H9 (cell line): ENCODE measurements around the gene CSTPP1. TPM values are rescaled to one million over a fixed set of nuclear protein-coding genes. Genes with fewer than 3 reads are reported as not detected.

Experiments used
- DNase-seq: peaks from one replicate; pipeline ENCODE4 v3.0.0-alpha.2; 2017
- H2AFZ ChIP-seq: one replicate; pipeline ENCODE4 v1.6.1; 2013; ENCODE audit warnings: mild to moderate bottlenecking, low read length, control low read depth, moderate library complexity
- H2AK5ac ChIP-seq: 2 replicates; pipeline ENCODE4 v1.6.1; 2013; ENCODE audit warnings: low read length, control low read depth, mixed read lengths; ENCODE audit not compliant: insufficient read length
- H2BK120ac ChIP-seq: one replicate; pipeline ENCODE4 v1.6.1; 2013; ENCODE audit warnings: low read depth, mild to moderate bottlenecking, low read length, control low read depth, inconsistent platforms; ENCODE audit not compliant: poor library complexity, severe bottlenecking
- H2BK12ac ChIP-seq: 2 replicates; pipeline ENCODE4 v1.6.1; 2013; ENCODE audit warnings: low read length, control low read depth, mixed read lengths, low read depth; ENCODE audit not compliant: insufficient read length
- H2BK15ac ChIP-seq: 2 replicates; pipeline ENCODE4 v1.6.1; 2013; ENCODE audit warnings: low read depth, low read length, control low read depth
- H2BK20ac ChIP-seq: one replicate; pipeline ENCODE4 v1.6.1; 2013; ENCODE audit warnings: low read depth, mild to moderate bottlenecking, low read length, control low read depth, inconsistent platforms; ENCODE audit not compliant: poor library complexity, severe bottlenecking
- H2BK5ac ChIP-seq: 2 replicates; pipeline ENCODE4 v1.6.1; 2013; ENCODE audit warnings: low read length, control low read depth, mixed read lengths; ENCODE audit not compliant: insufficient read length
- H3K14ac ChIP-seq: 2 replicates; pipeline ENCODE4 v1.6.1; 2013; ENCODE audit warnings: low read length, control low read depth; ENCODE audit not compliant: insufficient read depth
- H3K18ac ChIP-seq: 2 replicates; pipeline ENCODE4 v1.6.1; 2013; ENCODE audit warnings: low read depth, mild to moderate bottlenecking, mixed read lengths, low read length, control low read depth; ENCODE audit not compliant: insufficient read length
- H3K23ac ChIP-seq: 2 replicates; pipeline ENCODE4 v1.6.1; 2013; ENCODE audit warnings: low read length, control low read depth, mixed read lengths, low read depth; ENCODE audit not compliant: insufficient read length
- H3K23me2 ChIP-seq: 2 replicates; pipeline ENCODE4 v1.6.1; 2013; ENCODE audit warnings: low read depth, mild to moderate bottlenecking, mixed read lengths, low read length, control low read depth; ENCODE audit not compliant: insufficient read length, poor library complexity, severe bottlenecking
- H3K27ac ChIP-seq: 2 replicates; pipeline ENCODE4 v1.5.1; 2013; ENCODE audit warnings: low read length, control low read depth, mixed read lengths, low read depth; ENCODE audit not compliant: insufficient read length
- H3K27me3 ChIP-seq: 2 replicates; pipeline ENCODE4 v1.6.1; 2013; ENCODE audit warnings: low read length, control low read depth, inconsistent platforms; ENCODE audit not compliant: insufficient read depth
- H3K4ac ChIP-seq: 2 replicates; pipeline ENCODE4 v1.6.1; 2013; ENCODE audit warnings: low read depth, mild to moderate bottlenecking, control low read depth, inconsistent platforms, low read length, moderate library complexity
- H3K4me1 ChIP-seq: 2 replicates; pipeline ENCODE4 v1.6.1; 2013; ENCODE audit warnings: low read length, control low read depth, inconsistent platforms; ENCODE audit not compliant: insufficient read depth
- H3K4me2 ChIP-seq: 2 replicates; pipeline ENCODE4 v1.6.1; 2013; ENCODE audit warnings: low read length, control low read depth, mixed read lengths; ENCODE audit not compliant: insufficient read length, insufficient read depth
- H3K56ac ChIP-seq: 2 replicates; pipeline ENCODE4 v1.6.1; 2013; ENCODE audit warnings: low read depth, mild to moderate bottlenecking, mixed read lengths, low read length, control low read depth; ENCODE audit not compliant: insufficient read length
- H3K79me1 ChIP-seq: 2 replicates; pipeline ENCODE4 v1.6.1; 2013; ENCODE audit warnings: low read depth, mild to moderate bottlenecking, moderate library complexity, low read length, control low read depth, inconsistent platforms; ENCODE audit not compliant: insufficient read depth, poor library complexity, severe bottlenecking
- H3K79me2 ChIP-seq: 2 replicates; pipeline ENCODE4 v1.6.1; 2013; ENCODE audit warnings: low read length, control low read depth, inconsistent platforms; ENCODE audit not compliant: insufficient read depth
- H3K9ac ChIP-seq: 2 replicates; pipeline ENCODE4 v1.6.1; 2013; ENCODE audit warnings: low read length, control low read depth, mixed read lengths; ENCODE audit not compliant: insufficient read length; ENCODE audit errors: extremely low read depth
- H3K9me3 ChIP-seq: one replicate; pipeline ENCODE4 v1.6.1; 2013; ENCODE audit warnings: low read depth, low read length, inconsistent platforms; ENCODE audit not compliant: control insufficient read depth
- H3T11ph ChIP-seq: one replicate; pipeline ENCODE4 v1.6.1; 2013; ENCODE audit warnings: mild to moderate bottlenecking, low read length, control low read depth, inconsistent platforms
- H4K20me1 ChIP-seq: one replicate; pipeline ENCODE4 v1.6.1; 2013; ENCODE audit not compliant: control insufficient read depth, insufficient read length, insufficient read depth
- H4K5ac ChIP-seq: 2 replicates; pipeline ENCODE4 v1.6.1; 2013; ENCODE audit warnings: low read depth, mild to moderate bottlenecking, mixed read lengths, low read length, control low read depth; ENCODE audit not compliant: insufficient read length
- H4K8ac ChIP-seq: replicated peaks from 2 replicates; pipeline ENCODE4 v1.6.1; 2013; ENCODE audit warnings: low read length, control low read depth, mixed read lengths, low read depth; ENCODE audit not compliant: insufficient read length
- H4K91ac ChIP-seq: 2 replicates; pipeline ENCODE4 v1.6.1; 2013; ENCODE audit warnings: low read depth, mild to moderate bottlenecking, moderate library complexity, mixed read lengths, low read length, control low read depth; ENCODE audit not compliant: insufficient read length
- H3K27ac Mint-ChIP-seq, 3 experiments: 2 replicates in 2 of 3; 3 replicates in 1 of 3; pipeline ENCODE4 v1.8.0; 2020 to 2021; ENCODE audit warnings: mixed read lengths in 3 of 3, mild to moderate bottlenecking in 1 of 3, moderate library complexity in 1 of 3
- H3K27me3 Mint-ChIP-seq: 2 replicates; pipeline ENCODE4 v1.8.0; 2021; ENCODE audit warnings: low read depth, mild to moderate bottlenecking, moderate library complexity, mixed read lengths
- H3K36me3 Mint-ChIP-seq, 3 experiments: 2 replicates in 2 of 3; 3 replicates in 1 of 3; pipeline ENCODE4 v1.8.0; 2020 to 2021; ENCODE audit warnings: low read depth in 3 of 3, mixed read lengths in 3 of 3; ENCODE audit not compliant: insufficient read depth in 1 of 3
- H3K4me1 Mint-ChIP-seq, 2 experiments: 2 replicates each; pipeline ENCODE4 v1.8.0; 2020; ENCODE audit warnings: mixed read lengths in 2 of 2
- H3K4me3 Mint-ChIP-seq, 2 experiments: 2 replicates in 1 of 2; 3 replicates in 1 of 2; pipeline ENCODE4 v1.8.0; 2020 to 2021; ENCODE audit warnings: mild to moderate bottlenecking in 2 of 2, mixed read lengths in 2 of 2, moderate library complexity in 1 of 2
- H3K9me3 Mint-ChIP-seq, 2 experiments: 2 replicates in 1 of 2; 3 replicates in 1 of 2; pipeline ENCODE4 v1.8.0; 2020; ENCODE audit warnings: mild to moderate bottlenecking in 2 of 2, mixed read lengths in 2 of 2, moderate library complexity in 1 of 2
- WGBS: extraction: QIAGEN DNeasy Blood & Tissue Kit; methylation state at CpG from one replicate; pipeline ENCODE4 v1.1.7; 2013; ENCODE audit warnings: missing lambda C conversion rate, low lambda C conversion rate, mixed read lengths; ENCODE audit not compliant: insufficient read length; ENCODE audit errors: extremely low coverage; 5-methylcytosine and 5-hydroxymethylcytosine counted together
- total RNA-seq: library from RNA; stranded (reverse); gene quantifications from 2 replicates; pipeline ENCODE4 v1.2.1, GENCODE V29; 2021
- TF ChIP-seq, protein P1 (sequence below): fragments of 200-600 bp; sonication (generic); conservative IDR thresholded peaks from 3 replicates; pipeline ENCODE4 v1.8.0; 2021; ENCODE audit warnings: antibody characterized with exemption, mild to moderate bottlenecking

CSTPP1 gene
- total RNA-seq, 1 experiment from 2014 or later, result 21.2 TPM

DNA sequence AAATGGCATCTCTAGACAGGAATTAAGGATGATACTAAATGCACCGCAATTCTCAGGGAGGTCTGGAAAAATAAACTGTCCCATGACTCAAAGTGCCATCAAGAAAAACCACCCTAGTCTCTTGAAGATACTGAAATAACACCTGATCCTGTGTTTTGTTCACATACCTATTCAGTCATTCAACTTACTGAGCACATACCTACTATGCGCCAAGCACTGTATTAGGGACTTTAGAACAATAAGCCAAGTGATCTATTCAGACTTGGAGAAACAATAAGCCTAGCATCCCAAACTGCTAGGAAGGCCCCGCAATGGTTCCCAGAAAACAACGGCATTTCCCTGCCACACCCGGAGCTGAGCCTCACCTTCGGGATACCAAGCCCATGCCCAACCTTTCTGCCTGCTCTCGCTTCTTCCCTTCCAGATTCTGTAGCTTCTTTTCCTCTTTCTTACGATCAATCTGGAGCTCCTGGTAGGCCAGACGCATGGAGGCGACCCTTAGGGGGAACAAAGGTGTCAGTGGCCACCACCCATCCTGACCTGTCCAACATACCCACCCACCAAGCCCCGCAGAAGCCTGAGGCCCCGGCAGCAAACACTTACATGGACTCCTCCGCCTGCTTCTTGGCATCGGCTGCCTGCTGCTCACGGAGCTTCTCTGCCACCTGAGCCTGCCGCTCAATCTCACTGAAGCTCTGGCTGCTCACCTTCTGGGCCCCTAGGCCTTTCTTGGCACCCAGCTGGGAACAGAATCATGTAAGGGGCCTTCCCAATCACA is 234.7 kb downstream of the CSTPP1 start:
- no peak overlapping the region for H2BK12ac ChIP-seq
- H2BK120ac ChIP-seq, result no peak overlapping the region
- H3K4me3 Mint-ChIP-seq, result no peak overlapping the region
- H4K91ac ChIP-seq, result no peak overlapping the region
- no peak overlapping the region for H4K5ac ChIP-seq
- peaks cover 9% of the 10 kb centered on the region for H3K79me1 ChIP-seq
- no peak overlapping the region; a peak in 1 of 7 replicates for H3K27ac Mint-ChIP-seq
- no peak overlapping the region for H2AFZ ChIP-seq
- H3K56ac ChIP-seq, result no peak overlapping the region
- H4K20me1 ChIP-seq, result no peaks in the 10 kb centered on the region
- H3K18ac ChIP-seq, result no peak overlapping the region
- no CpG with 5 or more reads among the region's 16 CpGs for WGBS
- no peak overlapping the region for H3K4me2 ChIP-seq
- H3K9me3 Mint-ChIP-seq, result no peaks in the 10 kb centered on the region
- no peak overlapping the region for H3K27ac ChIP-seq
- no peak overlapping the region for H3K4ac ChIP-seq
- no peaks in the 10 kb centered on the region for H3K27me3 ChIP-seq
- H3K9me3 ChIP-seq, result no peaks in the 10 kb centered on the region
- H3K79me2 ChIP-seq, result peaks cover 13% of the 10 kb centered on the region; the same call in 1 of the 2 replicates
- peaks cover 7% of the 10 kb centered on the region for H3K23me2 ChIP-seq
- no peak overlapping the region for H2BK20ac ChIP-seq
- no peak overlapping the region for H3K23ac ChIP-seq
- H3K4me1 Mint-ChIP-seq, result peaks cover 8 to 9% of the 10 kb centered on the region in 2 experiments
- H4K8ac ChIP-seq, result no peak overlapping the region
- no peak overlapping the region for H2AK5ac ChIP-seq
- TF ChIP-seq, protein P1, sequence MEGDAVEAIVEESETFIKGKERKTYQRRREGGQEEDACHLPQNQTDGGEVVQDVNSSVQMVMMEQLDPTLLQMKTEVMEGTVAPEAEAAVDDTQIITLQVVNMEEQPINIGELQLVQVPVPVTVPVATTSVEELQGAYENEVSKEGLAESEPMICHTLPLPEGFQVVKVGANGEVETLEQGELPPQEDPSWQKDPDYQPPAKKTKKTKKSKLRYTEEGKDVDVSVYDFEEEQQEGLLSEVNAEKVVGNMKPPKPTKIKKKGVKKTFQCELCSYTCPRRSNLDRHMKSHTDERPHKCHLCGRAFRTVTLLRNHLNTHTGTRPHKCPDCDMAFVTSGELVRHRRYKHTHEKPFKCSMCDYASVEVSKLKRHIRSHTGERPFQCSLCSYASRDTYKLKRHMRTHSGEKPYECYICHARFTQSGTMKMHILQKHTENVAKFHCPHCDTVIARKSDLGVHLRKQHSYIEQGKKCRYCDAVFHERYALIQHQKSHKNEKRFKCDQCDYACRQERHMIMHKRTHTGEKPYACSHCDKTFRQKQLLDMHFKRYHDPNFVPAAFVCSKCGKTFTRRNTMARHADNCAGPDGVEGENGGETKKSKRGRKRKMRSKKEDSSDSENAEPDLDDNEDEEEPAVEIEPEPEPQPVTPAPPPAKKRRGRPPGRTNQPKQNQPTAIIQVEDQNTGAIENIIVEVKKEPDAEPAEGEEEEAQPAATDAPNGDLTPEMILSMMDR, result no peak
- no peaks in the 10 kb centered on the region for H3K27me3 Mint-ChIP-seq
- H3T11ph ChIP-seq, result no peak overlapping the region
- no peak overlapping the region for H3K14ac ChIP-seq
- H2BK15ac ChIP-seq, result no peak overlapping the region
- H3K4me1 ChIP-seq, result peaks cover 5% of the 10 kb centered on the region; the same call in 1 of the 2 replicates
- no peak overlapping the region for H2BK5ac ChIP-seq
- H3K9ac ChIP-seq, result no peak overlapping the region
- H3K36me3 Mint-ChIP-seq, result peaks cover 20 to 81% (median 79%) of the 10 kb centered on the region in 3 experiments; a peak in 6 of 7 replicates
- DNase-seq, result no peak
